ENCODE results near the gene MISP3.

MISP3 gene

DNA sequence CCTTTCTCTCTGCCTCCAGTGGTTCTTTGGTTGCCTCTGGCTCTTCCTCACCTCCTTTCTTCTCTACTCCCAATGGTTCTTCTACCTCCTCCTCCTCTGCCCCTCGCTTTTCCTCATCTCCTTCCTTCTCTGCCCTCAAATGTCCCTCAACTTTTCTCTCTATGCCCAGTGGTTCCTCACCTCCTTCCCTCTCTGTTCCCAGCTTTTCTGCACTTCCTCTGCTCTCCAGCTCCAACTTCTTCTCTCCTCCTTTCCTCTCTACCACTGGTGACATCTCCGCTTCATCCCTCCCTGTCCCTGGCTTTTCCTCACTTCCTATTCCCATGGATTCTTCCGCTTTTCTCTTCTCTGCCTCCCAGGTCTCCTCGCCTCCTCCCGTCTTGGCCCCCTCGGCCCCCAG is 18.5 kb upstream of the MISP3 start:
- no peak for DNase-seq

DNA sequence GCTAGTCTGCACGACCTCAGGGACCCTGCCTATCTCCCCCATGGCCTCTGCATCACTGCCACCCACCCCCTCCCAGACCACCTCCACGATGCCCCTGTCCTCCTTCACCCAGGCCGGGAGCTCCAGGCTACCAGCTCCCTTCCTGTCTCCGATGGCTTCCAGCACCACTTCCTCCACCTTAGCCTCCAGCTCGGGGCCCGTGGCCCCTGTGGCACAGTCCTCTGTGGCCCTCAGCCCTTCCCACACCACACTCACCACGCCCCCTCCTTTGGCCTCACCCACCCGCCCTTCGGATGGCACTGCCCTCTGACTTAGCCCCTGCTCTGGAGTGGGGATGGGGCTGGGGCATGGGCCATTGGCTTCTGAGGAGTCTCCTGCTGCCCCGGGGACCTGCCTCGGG is 17.9 kb upstream of the MISP3 start:
- DNase-seq, result no peak

DNA sequence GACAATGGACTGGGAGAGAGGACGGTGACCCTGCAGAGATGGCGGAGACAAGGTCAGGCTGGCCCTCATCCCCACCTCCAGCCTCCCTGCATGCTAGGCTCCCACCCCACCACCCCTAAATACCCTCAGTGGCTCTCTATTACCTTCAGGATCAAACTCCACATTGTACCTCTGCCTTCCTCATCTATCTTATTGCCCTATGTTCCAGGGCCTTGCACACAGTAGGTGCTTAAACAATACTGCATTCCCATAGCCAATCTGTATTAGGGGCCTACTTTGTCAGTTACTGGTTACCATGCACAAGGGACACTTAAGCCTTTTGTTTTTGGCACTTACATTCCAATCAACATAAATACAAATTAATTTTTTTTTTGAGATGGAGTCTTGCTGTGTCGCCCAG is 17.2 kb upstream of the MISP3 start:
- no peak for DNase-seq

DNA sequence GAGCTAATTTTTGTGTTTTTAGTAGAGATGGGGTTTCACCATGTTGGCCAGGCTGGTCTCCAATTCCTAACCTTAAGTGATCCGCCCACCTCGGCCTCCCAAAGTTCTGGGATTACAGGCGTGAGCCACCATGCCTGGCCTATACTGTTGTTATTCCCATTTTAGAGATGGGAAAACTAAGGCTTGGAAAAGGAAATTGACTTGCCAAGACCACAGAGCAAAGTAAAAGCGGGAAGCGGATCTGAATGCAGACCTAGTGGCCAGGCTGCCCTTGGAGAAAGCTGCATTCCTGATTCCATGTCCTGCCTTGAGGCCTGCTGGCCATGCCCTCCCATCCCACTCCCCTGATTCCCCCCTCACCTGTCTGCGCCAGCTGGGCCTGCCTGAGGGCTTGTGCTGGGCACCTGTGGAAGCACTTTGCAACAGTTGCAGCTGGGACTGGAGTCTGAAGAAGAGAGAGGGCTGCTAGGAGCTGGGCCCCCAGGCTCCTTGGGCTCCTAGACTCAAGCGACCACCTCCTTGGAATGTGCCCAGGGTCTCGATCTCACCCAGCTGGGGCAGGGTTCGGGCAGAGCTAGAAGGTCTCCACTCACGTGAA is 16.4 kb upstream of the MISP3 start:
- DNase-seq, result no peak

DNA sequence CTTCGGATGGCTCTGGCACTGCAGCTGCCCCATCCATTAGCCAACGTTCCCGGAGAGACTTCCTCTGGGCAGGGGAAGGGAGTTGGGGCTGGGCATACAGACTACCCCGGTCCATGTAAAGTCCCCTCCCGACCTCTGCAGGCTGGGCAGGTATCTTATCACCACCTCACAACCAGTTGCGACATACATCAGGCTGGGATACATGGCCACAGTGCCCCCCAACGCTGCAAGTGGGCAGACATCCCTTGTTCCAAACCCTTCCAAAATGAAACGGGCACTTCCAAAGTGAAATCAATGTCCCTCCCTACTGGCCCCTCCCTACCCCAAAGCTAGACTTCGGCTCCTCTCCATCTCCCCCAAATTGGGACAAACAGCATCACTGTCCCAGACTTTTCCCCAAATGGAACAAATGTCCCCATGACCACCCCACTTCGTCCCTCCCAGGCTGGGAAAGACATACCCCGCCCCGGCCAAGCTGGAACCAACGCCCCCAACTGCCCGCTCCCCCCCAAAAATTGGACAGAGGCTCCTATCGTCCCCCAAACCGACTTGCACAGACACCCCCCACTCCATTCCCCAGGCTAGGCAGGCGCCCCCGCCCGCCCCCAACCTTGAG is 15.7 kb upstream of the MISP3 start:
- DNase-seq, result no peak

DNA sequence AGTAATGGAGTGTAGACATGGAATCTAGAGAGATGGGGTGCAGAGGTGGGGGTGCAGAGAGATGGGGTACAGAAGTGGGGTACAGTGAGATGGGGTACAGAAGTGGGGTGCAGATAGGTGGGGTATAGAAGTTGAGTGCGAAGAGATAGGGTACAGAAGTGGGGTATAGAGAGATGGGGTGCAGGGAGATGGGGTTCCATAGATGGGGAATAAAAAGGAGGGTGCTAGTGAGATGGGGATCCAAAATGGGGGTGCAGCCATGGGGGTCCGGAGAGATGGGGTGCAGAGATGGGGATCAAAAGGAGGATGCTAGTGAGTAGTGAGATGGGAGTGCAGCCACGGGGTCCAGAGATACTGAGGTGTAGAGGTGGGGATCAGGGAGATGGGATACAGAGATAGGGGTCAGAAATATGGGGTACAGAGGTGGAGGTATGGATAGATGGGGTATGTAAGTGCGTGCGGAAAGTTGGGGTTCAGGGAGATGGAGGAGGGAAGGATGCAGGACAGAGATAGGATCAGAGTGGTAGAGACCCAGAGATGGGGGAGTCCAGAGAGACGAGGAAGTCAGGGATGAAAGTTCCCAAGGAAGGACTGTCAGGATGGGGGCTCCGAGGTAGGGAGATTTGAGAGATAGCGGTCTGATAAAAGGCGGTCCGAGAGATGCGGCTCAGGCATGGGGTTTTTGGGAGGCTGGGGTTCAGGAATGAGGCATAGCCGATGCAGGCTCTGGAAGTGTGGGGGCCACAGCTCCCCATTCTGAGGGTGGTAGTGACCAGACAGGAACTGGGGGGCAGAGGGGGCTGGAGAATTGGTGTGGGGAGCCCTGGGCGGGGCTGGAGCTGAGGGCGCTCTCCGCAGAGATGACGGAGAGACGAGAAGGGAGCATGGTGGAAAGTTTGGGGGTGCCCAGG is 14.1 kb upstream of the MISP3 start:
- no peak for DNase-seq

DNA sequence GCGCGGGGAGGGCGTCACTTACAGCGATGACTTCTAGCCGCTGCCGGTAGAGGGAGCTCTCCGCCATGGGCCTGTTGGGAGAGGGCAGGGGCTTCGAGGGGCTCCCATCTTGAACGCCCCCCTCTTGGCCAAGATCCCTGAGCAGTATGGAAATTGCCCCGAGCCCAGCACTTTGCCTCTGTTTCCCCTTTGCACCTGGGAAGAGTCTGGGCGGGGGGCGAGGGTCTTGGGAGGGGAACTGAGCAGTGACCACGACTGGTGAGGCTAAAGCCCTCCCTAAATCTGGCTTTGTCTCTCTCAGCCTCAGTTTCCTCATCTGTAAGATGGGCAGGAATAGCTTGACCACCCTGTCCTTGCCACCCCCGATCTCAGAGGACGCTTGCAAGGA is 13.5 kb upstream of the MISP3 start:
- DNase-seq, result no peak

DNA sequence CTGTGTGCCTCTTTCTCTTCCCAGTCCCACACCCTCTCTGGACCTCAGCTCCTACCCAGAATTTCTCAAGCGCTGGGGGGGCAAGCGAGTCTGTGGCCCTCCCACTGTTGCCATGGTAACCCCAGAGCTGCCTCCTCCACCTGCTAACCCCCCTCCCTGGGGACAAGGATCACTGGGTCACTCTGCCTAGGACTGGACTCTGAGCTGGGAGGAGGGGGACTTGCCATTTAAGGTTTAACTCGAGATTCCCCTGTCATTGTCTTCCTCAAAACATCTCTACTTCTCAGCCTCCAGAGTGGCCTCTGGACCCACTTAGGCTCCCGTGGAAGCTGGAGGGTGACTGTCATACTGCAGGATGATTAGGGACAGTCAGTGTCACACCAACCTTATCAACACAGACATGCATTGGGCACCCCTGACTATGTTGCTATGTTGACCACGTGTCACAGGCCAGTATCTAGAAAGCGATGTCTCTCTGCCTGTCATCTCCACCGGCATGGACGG is 12.9 kb upstream of the MISP3 start:
- no peak for DNase-seq

DNA sequence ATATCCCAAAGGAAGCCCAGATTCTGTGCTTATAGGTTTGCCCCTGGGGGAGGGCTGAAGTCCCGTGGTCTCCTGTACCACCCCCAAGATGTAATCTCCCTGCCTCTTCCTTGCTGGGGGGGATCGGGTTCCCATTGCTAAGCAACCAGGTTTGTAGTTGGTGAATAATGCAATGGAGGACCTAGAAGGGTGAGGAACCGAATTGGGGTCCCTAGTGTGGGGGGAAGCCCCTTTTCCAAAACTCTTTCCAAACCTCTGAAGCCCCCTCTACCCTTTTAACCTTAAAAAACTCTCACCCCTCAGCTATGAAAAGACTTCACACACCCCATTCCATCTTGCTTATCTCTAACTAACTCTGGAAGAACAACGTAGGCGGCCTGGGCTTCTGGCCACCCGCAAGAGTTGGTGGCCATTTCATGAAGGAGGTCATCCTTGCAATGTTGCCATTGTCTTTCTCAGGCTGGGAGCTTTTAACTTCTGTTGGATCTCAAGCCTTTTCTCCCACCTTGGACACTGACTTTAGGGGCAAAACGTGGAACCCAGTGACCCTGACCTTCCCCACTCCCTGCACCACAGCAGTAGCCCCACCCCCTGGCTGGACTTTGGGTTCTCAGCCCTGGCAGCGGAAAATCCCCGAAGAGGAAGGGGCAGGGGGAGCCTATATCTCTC is 11.4 kb upstream of the MISP3 start:
- DNase-seq, result no peak

DNA sequence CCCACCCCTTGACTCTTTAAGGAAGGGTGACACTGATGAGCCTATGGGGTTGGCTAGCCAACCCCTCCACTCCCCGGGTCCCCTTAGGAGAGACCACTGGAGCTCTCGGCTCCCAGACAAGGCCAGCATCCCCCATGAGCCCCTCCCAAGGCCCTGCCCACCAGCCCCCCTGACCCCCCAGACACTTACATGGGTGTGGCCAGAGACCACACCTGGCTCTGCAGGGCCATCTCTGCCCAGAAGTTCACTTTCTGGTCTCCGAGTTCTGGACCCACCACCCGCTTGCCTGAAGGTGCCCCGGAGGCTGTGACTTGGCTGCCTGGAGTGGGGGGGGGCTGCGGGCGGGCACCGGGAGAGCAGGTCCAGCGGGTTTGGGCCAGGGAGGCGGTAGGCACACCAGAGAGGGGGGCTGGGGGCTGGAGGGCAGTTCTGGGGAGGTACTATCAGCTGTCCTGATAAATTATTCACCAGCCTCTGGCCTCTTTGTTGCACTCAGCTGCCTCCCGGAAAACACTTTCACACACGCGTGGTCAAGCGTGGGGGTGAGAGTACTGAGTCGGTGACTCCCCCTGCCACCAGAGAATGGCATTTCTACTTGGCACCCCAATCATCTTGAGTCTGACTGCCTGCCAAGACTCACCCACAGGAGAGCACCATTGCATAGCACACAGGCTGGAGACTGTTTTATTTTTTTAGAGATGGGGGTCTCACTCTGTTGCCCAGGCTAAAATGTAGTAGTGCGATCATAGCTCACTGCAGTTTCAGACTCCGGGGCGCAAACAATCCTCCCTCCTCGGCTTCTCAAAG is 10.6 kb upstream of the MISP3 start, which contains the start of gene PALM3:
PALM3 (minus strand) TSS at position 326 of the 807 bp plus-strand sequence; CDS start at position 230, 96 bp downstream.
- no peak for DNase-seq

DNA sequence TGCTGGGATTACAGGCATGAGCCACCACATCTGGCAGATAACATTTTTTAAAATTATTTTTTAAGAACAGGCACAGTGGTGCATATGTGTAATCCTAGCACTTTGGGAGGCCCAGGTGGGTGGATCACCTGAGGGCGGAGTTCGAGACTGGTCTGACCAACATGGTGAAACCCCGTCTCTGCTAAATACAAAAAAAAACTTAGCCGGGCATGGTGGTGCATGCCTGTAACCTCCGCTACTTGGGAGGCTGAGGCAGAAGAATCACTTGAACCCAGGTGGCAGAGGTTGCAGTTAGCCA is 10.1 kb upstream of the MISP3 start:
- no peak for DNase-seq

DNA sequence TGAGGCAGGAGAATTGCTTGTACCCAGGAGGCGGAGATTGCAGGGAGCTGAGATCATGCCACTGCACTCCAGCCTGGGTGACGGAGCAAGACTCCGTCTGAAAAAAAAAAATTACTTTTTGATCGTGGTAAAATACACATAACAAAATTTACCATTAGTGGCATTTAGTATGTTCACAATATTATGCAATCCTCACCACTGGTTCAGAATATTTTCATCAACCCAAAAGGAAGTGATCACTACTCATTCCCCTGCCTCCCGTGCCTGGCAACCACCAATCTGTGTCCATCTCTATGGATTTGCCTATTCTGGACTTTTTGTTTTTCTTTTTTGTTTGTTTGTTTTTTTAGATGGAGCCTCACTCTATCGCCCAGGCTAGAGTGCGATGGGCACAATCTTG is 9.5 kb upstream of the MISP3 start:
- DNase-seq, result no peak

DNA sequence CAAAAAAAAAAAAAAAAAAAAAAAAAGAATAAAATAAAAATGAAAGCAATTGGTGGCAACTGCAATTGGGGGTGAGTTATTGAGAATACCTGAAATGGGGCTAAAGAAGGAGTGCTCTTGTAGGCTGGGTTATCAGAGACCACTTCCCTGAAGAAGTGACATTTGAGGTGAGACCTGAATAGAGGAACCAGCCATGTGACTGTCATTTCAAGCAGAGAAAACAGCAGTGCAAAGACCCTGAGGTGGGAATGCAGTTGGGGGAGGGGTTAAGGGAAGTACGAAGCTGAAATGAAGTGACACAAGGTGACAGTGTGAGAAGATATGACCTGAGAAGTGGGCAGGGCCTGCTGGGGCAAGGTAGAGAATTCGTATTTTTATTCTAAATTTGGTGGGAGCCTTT is 6.5 kb upstream of the MISP3 start:
- DNase-seq, result no peak

DNA sequence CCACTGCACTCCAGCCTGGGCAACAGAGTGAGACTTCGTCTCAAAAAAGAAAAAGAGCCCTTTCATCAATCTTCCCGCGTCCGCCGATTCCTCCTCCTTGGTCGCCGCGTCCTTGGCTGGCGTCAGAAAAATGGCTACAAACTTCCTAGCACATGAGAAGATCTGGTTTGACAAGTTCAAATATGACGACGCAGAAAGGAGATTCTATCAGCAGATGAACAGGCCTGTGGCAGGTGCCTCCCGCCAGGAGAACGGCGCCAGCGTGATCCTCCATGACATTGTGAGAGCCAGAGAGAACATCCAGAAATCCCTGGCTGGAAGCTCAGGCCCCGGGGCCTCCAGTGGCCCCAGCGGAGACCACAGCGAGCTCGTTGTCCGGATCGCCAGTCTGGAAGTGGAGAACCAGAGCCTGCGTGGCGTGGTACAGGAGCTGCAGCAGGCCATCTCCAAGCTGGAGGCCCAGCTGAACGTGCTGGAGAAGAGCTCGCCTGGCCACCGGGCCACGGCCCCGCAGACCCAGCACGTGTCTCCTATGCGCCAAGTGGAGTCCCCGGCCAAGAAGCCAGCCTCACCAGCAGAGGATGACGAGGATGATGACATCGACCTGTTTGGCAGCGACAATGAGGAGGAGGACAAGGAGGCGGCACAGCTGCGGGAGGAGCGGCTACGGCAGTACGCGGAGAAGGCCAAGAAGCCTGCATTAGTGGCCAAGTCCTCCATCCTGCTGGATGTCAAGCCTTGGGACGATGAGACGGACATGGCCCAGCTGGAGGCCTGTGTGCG is 2.1 kb upstream of the MISP3 start:
- DNase-seq, result no peak

DNA sequence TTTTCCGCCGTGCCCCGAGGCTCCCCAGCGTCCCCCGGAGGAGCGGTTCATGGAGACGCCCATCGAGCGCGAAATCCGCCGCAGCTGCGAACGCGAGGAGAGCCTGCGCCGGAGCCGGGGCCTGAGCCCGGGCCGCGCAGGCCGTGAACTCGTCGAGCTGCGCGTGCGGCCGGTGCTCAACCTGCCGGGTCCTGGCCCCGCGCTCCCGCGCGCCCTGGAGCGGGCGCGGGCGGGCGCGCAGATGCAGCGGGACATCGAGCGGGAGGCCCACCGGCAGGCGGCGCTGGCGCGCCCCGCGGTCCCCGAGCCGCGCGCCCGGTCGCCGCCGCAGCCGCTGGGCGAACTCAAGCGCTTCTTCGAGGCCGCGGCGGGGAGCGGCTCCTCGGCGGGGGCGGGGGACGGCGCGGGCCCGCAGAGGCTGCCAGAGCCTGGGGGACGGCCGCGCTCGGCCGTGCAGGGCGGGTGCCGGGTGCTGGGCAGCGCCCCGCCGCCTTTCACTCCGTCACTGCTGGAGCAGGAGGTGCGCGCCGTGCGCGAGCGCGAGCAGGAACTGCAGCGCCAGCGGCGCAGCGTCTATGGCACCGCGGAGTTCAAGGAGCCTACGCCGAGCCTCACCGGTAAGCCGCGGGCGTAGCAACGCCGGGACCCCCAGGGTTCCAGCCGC is 807 bp downstream of the MISP3 start:
- DNase-seq, result peak; percentile 67

DNA sequence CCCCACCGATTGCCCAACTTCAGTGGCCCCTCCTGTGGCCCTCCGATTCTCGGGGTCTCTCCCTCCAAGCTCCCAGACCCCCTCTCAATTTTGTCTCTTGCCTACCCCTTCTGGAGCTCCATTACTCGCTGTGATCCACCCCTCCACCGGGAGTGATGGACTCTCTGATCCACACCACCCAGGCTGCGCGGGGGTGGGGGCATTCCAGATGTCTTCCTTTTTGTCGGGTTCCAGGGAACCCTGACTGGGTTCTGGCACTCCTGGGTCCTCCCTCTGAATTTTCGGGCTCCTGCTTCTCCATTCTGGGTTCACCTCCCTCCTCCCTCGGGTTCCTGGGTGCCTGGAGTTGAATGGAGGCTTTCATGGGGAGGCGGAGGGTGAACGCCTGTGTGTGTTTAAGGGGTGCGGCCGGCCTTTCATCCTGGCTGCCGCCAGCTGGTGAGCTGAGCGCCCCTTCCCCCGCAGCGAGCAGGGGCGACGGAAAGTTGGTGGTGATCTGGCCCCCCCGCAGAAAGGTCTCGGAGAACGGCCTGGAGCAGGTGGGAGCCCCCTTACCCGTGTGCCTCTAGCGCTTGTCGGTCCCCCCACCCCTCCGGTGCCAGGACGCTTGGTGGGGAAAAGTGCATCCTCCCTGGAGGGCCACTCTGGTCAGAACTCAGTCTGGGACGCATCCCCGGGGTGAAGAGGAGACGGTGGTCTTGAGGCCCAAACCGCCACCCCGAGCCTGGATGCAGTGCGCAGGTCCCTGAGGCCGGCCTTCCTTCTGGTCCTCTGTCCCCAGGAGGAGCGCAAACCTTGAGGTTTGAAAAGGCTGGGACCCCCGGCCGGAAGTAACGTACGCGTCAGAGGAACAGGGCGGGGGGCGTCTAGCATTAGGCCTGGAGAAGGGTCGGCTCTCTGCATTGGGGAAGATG is 1.6 kb downstream of the MISP3 start:
- peak; percentile 57 for DNase-seq

DNA sequence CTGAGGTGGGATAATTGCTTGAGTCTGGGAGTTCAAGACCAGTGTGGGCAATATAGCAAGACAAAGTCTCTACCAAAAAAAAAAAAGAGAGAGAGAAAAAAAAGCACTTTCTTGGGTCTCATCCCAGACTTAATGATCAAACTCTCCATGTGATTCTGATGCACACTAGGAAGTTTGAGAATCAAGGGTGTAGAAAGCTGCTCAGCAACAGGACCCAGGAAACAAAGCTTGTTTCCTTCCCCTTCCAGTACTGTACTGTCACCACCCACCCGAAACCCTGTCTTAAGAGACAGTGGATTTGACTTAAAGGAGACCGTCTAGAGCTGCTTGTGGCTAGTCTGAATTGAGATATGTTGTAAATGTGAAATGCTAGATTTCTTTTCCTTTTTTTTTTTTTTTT is 5.8 kb downstream of the MISP3 start:
- no peak for DNase-seq

DNA sequence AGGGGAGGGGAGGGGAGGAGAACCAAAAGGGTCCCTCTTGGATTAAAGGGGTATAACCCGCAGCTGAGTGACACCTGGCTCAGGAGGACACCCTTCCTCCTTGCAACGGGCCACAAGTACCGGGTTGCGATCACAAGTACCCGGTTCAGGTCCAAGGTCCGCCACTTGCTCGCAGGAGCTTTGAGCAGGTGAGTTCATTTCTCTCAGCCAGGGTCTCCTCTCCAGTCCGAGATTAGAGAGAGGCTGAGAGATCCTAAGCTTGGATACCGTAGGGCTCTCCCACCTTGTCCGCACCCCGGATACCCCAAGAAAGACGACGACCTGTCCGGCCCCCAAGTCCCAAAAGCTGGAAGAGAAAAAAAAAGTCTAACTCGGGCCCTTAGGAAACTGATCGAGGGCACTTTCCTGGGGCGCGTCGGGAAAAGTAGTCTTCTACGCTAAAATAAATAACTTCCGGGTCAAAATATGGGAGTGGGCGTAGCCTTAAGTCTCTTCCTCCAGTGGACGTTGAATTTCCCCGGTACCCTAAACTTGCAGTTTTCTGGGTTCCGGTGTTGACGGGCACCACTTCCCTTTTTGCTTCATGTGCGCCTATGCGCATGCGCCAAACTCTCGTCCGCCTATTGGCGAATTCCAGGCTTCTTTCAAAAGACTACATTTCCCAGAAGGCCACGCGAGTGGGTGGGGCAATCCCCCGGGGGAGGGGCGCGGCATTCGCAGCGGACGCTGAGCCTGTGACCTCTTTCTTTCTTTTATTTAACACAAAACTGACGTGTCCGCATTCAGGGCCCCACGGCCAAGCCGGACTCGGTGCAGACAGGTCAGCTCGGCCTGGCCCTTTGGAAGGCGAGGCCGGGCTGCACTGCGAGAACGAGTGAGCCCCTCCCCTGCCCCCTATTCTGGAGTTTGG is 8.6 kb downstream of the MISP3 start:
- DNase-seq, result peak; percentile 99
